ENCODE data around the gene DSCAM.

DSCAM gene

DNA sequence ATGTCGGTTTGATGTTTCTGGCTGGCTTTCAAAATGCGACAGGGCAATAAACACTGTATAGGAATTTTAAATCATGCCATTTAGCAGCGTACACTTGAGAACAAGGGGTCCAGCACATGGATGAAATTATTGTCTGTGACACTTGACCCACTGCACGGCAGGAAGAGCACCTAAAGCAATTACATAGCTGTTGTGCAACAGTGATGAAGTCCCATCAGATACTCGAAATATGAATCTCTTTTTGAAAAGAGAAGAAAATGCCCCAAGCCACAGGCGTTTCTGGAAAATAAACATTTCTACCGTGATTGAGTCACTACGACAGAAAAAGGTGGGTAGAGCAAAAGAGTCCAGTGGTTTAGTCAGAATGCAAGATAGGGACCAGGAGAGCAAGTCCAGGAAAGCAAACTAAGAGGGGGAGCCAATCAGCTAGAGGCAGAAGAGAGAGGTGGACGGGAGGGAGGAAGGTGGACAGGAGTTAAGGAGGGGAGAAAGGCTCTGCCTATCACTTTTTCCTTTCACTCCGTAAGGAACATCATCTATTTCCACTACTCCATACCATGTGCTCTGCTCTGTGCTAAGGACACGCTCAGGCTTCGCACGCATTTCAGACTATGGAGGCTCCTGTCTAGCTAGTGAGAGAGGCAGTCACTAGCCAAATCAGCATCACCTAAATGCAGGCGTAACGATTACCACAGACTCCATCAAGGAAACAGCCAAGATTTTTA, 6.4 kb downstream of the DSCAM start:
- H3K9me3 ChIP-seq (ENCODE audit: control insufficient read depth, low read length), result no peaks in the 10 kb centered on the region
- no peaks in the 10 kb centered on the region for H3K27me3 ChIP-seq (replicated peaks; ENCODE audit: control insufficient read depth, insufficient read depth, low read length, poor library complexity, severe bottlenecking)
- H3K27ac ChIP-seq (ENCODE audit: insufficient read depth, low read length, poor library complexity, severe bottlenecking), result no peak overlapping the region
- no peaks in the 10 kb centered on the region for H3K36me3 ChIP-seq (ENCODE audit: control insufficient read depth, insufficient read depth, low read length)
- H3K4me1 ChIP-seq (ENCODE audit: control insufficient read depth, insufficient read depth, low read length, poor library complexity, severe bottlenecking), result no peaks in the 10 kb centered on the region
- DNase-seq, result no peak
- H3K4me3 ChIP-seq (ENCODE audit: insufficient read depth, low read depth, low read length, poor library complexity, severe bottlenecking), result no peak overlapping the region

DNA sequence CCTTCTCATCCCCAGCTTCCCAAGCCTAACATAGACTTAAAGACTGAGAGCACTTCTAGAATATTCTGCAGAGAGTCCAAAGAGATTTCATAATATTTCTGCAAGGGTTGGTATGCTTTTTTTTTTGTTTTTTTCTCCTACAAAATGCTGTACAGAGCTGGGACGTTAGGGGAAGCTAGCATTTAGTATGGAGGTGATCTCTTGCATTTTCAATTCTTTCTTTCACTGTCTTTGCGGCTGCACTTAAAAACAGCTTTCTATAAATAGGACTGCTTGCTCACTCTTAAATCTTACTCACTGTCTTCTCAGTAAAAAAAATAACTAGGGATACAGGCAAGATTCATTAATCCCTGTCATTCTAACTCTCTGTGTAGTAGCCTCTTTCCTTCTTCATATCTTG, 7.4 kb downstream of the DSCAM start:
- Histone ChIP-seq H3K9me3 (ENCODE audit: control insufficient read depth, low read length) (no peaks in the 10 kb centered on the region), H3K4me3 (ENCODE audit: insufficient read depth, low read depth, low read length, poor library complexity, severe bottlenecking) (no peak overlapping the region), H3K27me3 (replicated peaks; ENCODE audit: control insufficient read depth, insufficient read depth, low read length, poor library complexity, severe bottlenecking) (no peaks in the 10 kb centered on the region), H3K36me3 (ENCODE audit: control insufficient read depth, insufficient read depth, low read length) (no peaks in the 10 kb centered on the region), H3K4me1 (ENCODE audit: control insufficient read depth, insufficient read depth, low read length, poor library complexity, severe bottlenecking) (no peaks in the 10 kb centered on the region), H3K27ac (ENCODE audit: insufficient read depth, low read length, poor library complexity, severe bottlenecking) (no peak overlapping the region)
- DNase-seq, result no peak

- no peaks in the 10 kb centered on the region for H3K4me1 ChIP-seq (ENCODE audit: control insufficient read depth, insufficient read depth, low read length, poor library complexity, severe bottlenecking)
- DNase-seq, result no peak
- H3K4me3 ChIP-seq (ENCODE audit: insufficient read depth, low read depth, low read length, poor library complexity, severe bottlenecking), result no peak overlapping the region
- H3K27me3 ChIP-seq (replicated peaks; ENCODE audit: control insufficient read depth, insufficient read depth, low read length, poor library complexity, severe bottlenecking), result no peaks in the 10 kb centered on the region
- H3K9me3 ChIP-seq (ENCODE audit: control insufficient read depth, low read length), result no peaks in the 10 kb centered on the region
- H3K27ac ChIP-seq (ENCODE audit: insufficient read depth, low read length, poor library complexity, severe bottlenecking), result no peak overlapping the region
- no peaks in the 10 kb centered on the region for H3K36me3 ChIP-seq (ENCODE audit: control insufficient read depth, insufficient read depth, low read length)
Measured at GRCh38 chr21:40837456-40837855, 9.5 kb downstream of the DSCAM start.

DNA sequence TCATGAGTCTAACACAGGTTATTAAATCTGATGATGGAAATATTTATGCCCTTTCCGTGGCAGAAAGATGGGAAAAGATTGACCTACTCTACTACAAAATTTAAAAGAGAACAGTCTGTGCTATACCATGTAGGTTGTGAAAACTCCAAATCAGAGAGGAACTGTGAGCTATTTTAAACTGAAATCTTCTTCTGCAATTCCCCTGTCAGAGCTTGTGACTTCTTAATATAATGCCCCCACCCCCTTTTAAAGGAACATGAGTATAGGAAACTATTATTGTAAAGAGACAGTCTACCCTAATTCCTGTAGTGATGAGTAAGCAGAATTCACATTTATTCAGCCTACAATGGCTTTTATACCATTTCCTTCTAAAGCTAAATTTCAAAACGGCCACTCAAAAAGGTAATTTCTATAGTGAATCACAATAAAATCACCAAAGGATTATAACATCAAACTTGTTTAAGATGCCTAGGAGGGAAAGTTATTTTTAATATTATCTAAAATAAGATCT, 11.7 kb downstream of the DSCAM start:
- no peak for DNase-seq
- Histone ChIP-seq H3K27me3 (replicated peaks; ENCODE audit: control insufficient read depth, insufficient read depth, low read length, poor library complexity, severe bottlenecking) (no peaks in the 10 kb centered on the region), H3K27ac (ENCODE audit: insufficient read depth, low read length, poor library complexity, severe bottlenecking) (no peak overlapping the region), H3K9me3 (ENCODE audit: control insufficient read depth, low read length) (no peaks in the 10 kb centered on the region), H3K4me1 (ENCODE audit: control insufficient read depth, insufficient read depth, low read length, poor library complexity, severe bottlenecking) (no peaks in the 10 kb centered on the region), H3K36me3 (ENCODE audit: control insufficient read depth, insufficient read depth, low read length) (no peaks in the 10 kb centered on the region), H3K4me3 (ENCODE audit: insufficient read depth, low read depth, low read length, poor library complexity, severe bottlenecking) (no peak overlapping the region)

GRCh38 chr21:40833184-40833583, 13.8 kb downstream of the DSCAM start:
- no peak for DNase-seq
- Histone ChIP-seq H3K9me3 (ENCODE audit: control insufficient read depth, low read length) (no peaks in the 10 kb centered on the region), H3K36me3 (ENCODE audit: control insufficient read depth, insufficient read depth, low read length) (no peaks in the 10 kb centered on the region), H3K27ac (ENCODE audit: insufficient read depth, low read length, poor library complexity, severe bottlenecking) (no peak overlapping the region), H3K4me1 (ENCODE audit: control insufficient read depth, insufficient read depth, low read length, poor library complexity, severe bottlenecking) (no peaks in the 10 kb centered on the region), H3K4me3 (ENCODE audit: insufficient read depth, low read depth, low read length, poor library complexity, severe bottlenecking) (no peak overlapping the region), H3K27me3 (replicated peaks; ENCODE audit: control insufficient read depth, insufficient read depth, low read length, poor library complexity, severe bottlenecking) (no peaks in the 10 kb centered on the region)

- Histone ChIP-seq H3K27me3 (replicated peaks; ENCODE audit: control insufficient read depth, insufficient read depth, low read length, poor library complexity, severe bottlenecking) (no peaks in the 10 kb centered on the region), H3K4me3 (ENCODE audit: insufficient read depth, low read depth, low read length, poor library complexity, severe bottlenecking) (no peak overlapping the region), H3K9me3 (ENCODE audit: control insufficient read depth, low read length) (no peaks in the 10 kb centered on the region), H3K27ac (ENCODE audit: insufficient read depth, low read length, poor library complexity, severe bottlenecking) (no peak overlapping the region), H3K4me1 (ENCODE audit: control insufficient read depth, insufficient read depth, low read length, poor library complexity, severe bottlenecking) (no peaks in the 10 kb centered on the region), H3K36me3 (ENCODE audit: control insufficient read depth, insufficient read depth, low read length) (no peaks in the 10 kb centered on the region)
- DNase-seq, result no peak
Measured at GRCh38 chr21:40832316-40832715, 14.6 kb downstream of the DSCAM start.

DNA sequence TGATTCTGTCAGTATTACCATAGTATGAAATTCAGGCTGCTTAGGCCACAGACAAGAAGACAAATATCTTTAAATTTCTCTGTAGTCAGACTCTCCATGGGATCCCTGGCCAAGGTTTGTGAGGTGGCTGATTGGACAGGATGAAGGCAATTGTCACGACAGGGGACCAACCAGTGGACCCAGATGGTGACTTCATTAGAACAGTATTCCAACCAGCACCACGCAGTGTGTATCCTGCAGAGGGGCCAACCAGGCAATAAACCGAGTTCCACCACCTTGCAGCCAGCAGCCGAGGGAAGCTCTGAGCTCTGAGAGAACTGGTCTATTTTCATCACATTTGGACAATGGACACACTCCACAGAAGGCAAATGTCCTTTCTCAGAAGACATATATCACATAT, 16.1 kb downstream of the DSCAM start:
- Histone ChIP-seq H3K4me1 (ENCODE audit: control insufficient read depth, insufficient read depth, low read length, poor library complexity, severe bottlenecking) (no peaks in the 10 kb centered on the region), H3K36me3 (ENCODE audit: control insufficient read depth, insufficient read depth, low read length) (no peaks in the 10 kb centered on the region), H3K27ac (ENCODE audit: insufficient read depth, low read length, poor library complexity, severe bottlenecking) (no peak overlapping the region), H3K4me3 (ENCODE audit: insufficient read depth, low read depth, low read length, poor library complexity, severe bottlenecking) (no peak overlapping the region), H3K27me3 (replicated peaks; ENCODE audit: control insufficient read depth, insufficient read depth, low read length, poor library complexity, severe bottlenecking) (no peaks in the 10 kb centered on the region), H3K9me3 (ENCODE audit: control insufficient read depth, low read length) (no peaks in the 10 kb centered on the region)
- no peak for DNase-seq

- Histone ChIP-seq H3K36me3 (ENCODE audit: control insufficient read depth, insufficient read depth, low read length) (no peaks in the 10 kb centered on the region), H3K27ac (ENCODE audit: insufficient read depth, low read length, poor library complexity, severe bottlenecking) (no peak overlapping the region), H3K27me3 (replicated peaks; ENCODE audit: control insufficient read depth, insufficient read depth, low read length, poor library complexity, severe bottlenecking) (no peaks in the 10 kb centered on the region), H3K4me1 (ENCODE audit: control insufficient read depth, insufficient read depth, low read length, poor library complexity, severe bottlenecking) (no peaks in the 10 kb centered on the region), H3K9me3 (ENCODE audit: control insufficient read depth, low read length) (no peaks in the 10 kb centered on the region), H3K4me3 (ENCODE audit: insufficient read depth, low read depth, low read length, poor library complexity, severe bottlenecking) (no peak overlapping the region)
- no peak for DNase-seq
Measured at GRCh38 chr21:40829791-40830190, 17.2 kb downstream of the DSCAM start.

DNA sequence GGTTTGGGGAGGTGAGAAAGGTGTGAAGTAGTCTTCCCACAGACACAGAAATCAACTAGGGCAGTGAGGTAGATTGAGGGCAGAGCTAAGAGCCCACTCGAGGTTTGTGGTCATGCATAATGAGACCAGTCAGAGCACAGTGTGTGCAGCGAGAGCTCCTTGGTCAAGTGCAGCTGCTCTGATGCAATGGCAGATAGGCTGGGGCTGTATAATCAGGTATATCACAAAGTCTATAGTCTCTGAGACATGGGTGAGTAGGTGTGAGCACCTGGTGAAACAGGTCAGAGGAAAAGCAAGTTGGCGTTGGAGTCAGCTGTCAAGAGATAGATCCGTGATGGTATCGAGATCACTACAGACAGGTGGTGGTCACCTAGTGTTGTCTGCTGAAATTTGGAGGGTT, 17.6 kb downstream of the DSCAM start:
- no peak overlapping the region for H3K27ac ChIP-seq (ENCODE audit: insufficient read depth, low read length, poor library complexity, severe bottlenecking)
- DNase-seq, result no peak
- H3K4me1 ChIP-seq (ENCODE audit: control insufficient read depth, insufficient read depth, low read length, poor library complexity, severe bottlenecking), result no peaks in the 10 kb centered on the region
- no peaks in the 10 kb centered on the region for H3K36me3 ChIP-seq (ENCODE audit: control insufficient read depth, insufficient read depth, low read length)
- no peak overlapping the region for H3K4me3 ChIP-seq (ENCODE audit: insufficient read depth, low read depth, low read length, poor library complexity, severe bottlenecking)
- no peaks in the 10 kb centered on the region for H3K27me3 ChIP-seq (replicated peaks; ENCODE audit: control insufficient read depth, insufficient read depth, low read length, poor library complexity, severe bottlenecking)
- no peaks in the 10 kb centered on the region for H3K9me3 ChIP-seq (ENCODE audit: control insufficient read depth, low read length)

DNA sequence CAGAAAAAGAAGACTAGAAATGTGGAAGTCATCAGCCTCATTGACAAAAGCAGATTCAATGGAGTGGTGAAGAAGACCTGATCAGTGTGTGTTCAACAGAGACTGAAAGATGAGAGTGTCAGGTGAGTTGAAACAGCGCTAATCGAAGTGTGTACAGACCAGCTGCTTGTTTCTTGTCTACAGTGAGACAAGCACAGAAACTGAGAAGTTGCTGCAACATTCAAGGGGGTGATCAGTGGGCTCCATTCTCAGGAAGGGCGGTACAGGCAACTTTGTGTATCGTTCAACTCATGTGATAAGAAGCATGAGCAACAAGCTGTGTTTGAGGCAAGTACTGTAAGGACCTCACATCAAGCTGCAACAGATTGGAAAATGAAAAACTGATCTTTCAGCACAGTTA, 19.4 kb downstream of the DSCAM start:
- Histone ChIP-seq H3K27me3 (replicated peaks; ENCODE audit: control insufficient read depth, insufficient read depth, low read length, poor library complexity, severe bottlenecking) (no peaks in the 10 kb centered on the region), H3K27ac (ENCODE audit: insufficient read depth, low read length, poor library complexity, severe bottlenecking) (no peak overlapping the region), H3K4me1 (ENCODE audit: control insufficient read depth, insufficient read depth, low read length, poor library complexity, severe bottlenecking) (no peaks in the 10 kb centered on the region), H3K4me3 (ENCODE audit: insufficient read depth, low read depth, low read length, poor library complexity, severe bottlenecking) (no peak overlapping the region), H3K9me3 (ENCODE audit: control insufficient read depth, low read length) (no peaks in the 10 kb centered on the region), H3K36me3 (ENCODE audit: control insufficient read depth, insufficient read depth, low read length) (no peaks in the 10 kb centered on the region)
- DNase-seq, result no peak

All from effector memory CD4-positive, alpha-beta T cell (primary cell).